ENCODE measurements around the gene GYS2.
"Not testable (repeated sequence)": the region's sequence is repeated elsewhere in the genome, so short reads cannot be mapped to it uniquely, and the experiment has no call there.

The GYS2 gene

GRCh38 chr12:21604245-21605101 is at the start of gene GYS2:
TSS of gene GYS2 (minus strand) at chr12:21604847. CDS start at chr12:21604592, 255 bp downstream.
- no peak for DNase-seq

DNA sequence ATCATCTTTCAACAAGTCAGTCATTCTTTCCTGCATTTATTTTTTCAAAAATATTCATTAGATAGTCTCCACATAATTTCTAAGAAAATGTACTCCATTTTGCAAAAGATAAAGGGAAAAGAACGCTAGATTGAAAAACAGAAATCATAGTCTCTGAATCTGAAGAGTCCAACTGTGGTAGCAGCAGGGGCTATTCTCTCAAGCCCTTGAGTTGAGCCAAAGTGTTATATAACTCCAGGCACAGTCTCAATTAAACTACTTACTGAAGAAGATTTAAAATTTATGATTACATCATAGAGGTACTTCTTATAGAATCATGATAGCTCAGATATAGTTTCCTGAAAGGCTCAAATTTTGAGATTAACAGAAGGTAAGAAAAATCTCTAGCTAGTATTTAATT is 47.2 kb upstream of the GYS2 start:
- no peak for DNase-seq

- no peak for DNase-seq
Measured at GRCh38 chr12:21650997-21651396, 46.4 kb upstream of the GYS2 start.

DNA sequence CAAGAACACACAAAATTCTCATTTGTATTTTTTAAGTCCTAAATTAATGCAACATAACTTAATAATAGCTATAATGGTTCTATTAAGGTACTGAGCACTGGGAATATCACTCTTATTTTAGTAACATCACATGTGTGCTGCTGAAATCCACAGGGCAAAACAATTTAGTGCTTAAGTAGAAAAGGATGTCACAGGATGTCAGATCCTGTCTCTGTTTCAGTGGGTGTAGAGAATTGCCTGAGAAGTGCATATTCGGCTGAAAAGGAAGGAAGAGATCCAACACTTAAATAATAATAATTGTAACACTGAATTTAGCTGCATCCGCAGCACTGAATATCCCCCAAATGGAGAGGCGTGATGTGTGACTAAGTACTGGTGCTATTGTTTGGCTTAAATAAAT is 44.4 kb upstream of the GYS2 start:
- DNase-seq = no peak

DNA sequence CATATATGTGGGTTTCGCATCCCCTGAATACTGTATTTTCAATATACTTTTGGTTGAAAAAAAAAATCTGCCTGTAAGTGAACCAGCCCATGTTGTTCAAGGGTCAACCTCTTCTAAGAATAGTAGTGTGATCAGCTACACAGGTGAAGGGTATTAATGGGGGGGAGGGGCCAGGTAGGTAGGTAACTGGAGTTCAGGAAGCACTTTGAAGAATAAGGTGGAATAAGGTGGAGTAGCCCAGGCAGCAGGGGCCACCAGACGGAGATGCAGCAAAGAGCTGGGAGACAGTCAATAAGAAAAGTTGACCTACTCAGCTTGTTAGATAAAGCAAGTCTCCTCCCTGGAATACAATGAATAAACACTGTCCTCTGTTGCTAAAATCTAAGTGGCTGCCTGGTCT is 43.7 kb upstream of the GYS2 start:
- no peak for DNase-seq

GRCh38 chr12:21647179-21647578 is 42.5 kb upstream of the GYS2 start:
- no peak for DNase-seq

GRCh38 chr12:21645041-21645500 is 40.4 kb upstream of the GYS2 start:
- not testable (repeated sequence) for DNase-seq

DNA sequence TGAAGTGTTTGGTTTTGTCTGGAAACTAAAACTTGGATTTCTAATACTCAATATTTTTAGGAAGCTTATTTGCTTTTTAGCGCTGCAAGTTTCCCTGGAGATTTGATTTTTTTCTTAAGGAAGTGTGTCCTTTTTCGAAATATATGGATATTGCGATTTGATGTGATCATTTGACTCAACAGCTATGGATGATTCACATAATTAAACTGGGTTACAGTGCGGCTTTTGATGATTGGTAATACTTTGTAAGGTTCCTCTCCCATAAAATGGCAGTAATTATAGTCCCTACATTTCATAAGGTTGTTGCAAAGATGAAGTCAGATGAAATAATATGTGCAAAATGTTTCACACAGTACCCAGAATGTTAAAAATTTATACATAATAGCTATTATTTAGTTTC is 39.9 kb upstream of the GYS2 start:
- no peak for DNase-seq

DNA sequence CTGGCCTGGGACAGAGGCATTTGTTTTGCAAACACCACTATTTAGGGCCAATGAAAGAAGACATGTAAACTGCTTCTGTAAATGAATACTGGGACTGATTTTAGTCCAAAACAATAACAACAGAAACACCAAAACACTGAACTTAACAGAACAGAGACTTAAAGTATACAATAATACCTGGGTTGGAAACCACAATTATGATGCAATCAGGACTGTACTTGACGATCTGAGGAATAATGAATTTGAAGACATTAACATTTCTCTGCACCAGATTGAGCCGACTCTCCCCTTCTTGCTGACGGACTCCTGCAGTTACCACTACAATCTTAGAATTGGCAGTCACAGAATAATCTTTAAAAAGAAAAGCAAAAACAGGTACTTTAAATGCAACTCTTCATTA is 39.1 kb upstream of the GYS2 start:
- DNase-seq = no peak

GRCh38 chr12:21642707-21643389 is 38.2 kb upstream of the GYS2 start:
- no peak for DNase-seq

DNA sequence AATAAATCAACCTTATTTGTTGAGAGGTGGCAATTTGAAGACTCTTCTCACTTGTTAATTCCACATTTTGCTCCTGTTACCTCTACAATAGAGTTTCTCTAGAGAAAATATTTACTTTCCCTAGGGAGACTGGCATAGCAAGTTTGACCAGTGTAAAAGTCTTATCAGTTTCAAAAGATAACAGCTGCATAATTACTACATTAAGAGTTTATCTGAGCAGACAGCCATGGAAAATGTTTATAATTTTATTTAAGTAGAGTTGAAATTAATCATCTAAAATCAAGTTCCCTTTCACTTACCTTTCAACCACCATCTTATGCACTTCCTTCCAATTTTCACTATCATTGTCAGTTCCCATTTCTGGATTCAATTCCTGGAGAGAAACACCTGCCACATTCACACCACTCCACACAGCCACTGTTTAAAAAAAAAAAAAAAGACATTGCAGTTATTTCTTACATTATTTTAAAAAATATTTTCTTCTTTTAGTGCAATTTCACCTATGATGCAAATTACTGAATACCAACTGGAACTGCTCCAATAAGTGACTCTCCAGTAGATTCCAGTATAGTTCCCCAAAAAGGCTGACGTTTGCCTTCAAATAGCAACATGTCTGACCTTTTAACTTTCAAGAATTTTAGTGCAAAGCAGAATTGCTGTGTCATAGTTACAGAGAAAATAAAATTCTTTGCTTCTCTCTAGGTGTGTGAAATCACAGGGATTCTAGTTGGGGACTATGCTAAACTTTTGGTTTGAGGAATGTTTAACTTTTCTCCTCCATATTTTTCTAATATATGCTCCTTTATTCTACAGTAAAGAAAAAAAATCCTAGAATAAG is 33.6 kb upstream of the GYS2 start:
- no peak for DNase-seq

- no peak for DNase-seq
Measured at GRCh38 chr12:21634245-21634644, 29.6 kb upstream of the GYS2 start.

GRCh38 chr12:21631367-21631766 is 26.7 kb upstream of the GYS2 start:
- no peak for DNase-seq

GRCh38 chr12:21627924-21628323 is 23.3 kb upstream of the GYS2 start:
- DNase-seq = no peak

DNA sequence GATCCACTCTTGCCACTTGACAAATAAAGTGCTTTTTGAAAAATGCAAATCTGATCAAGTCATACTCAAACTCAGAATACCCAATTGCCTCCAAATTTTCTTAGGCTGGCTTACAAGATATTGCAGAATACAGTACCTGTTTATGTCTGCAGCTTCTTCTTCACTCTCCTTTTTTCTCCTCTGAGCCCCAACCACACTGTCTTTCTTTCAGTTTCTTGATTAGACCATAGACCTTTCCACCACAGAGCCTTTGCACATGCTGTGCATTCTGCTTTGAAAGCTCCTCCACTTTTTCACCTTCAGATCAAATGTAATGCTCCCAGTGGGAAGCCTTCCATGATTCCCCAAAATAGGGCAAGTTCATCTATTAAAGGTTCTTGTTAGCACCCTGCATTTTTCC is 13.9 kb upstream of the GYS2 start:
- no peak for DNase-seq

GRCh38 chr12:21617030-21617429 is 12.4 kb upstream of the GYS2 start:
- DNase-seq = no peak

- no peak for DNase-seq
Measured at GRCh38 chr12:21615431-21615830, 10.8 kb upstream of the GYS2 start.

- no peak for DNase-seq
Measured at GRCh38 chr12:21614506-21614905, 9.9 kb upstream of the GYS2 start.

DNA sequence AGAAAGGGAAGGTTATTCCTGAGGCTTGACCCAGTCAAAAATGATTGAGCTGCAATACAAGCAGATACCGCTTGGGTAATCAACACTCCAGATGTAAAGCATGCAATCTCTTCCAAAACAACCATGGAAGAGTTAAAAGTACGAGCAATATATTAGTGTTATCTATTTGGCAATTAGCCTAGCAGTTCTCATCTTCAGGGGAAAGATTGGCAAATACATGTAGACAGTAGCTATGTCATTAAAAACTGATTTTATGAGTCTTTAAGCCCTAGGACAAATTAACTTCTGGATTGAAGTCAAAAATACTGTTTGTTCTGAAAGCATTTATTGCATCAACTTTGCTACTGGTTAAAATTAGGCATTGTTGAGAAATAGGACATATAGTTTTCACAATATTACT is 9.3 kb upstream of the GYS2 start:
- DNase-seq = no peak

DNA sequence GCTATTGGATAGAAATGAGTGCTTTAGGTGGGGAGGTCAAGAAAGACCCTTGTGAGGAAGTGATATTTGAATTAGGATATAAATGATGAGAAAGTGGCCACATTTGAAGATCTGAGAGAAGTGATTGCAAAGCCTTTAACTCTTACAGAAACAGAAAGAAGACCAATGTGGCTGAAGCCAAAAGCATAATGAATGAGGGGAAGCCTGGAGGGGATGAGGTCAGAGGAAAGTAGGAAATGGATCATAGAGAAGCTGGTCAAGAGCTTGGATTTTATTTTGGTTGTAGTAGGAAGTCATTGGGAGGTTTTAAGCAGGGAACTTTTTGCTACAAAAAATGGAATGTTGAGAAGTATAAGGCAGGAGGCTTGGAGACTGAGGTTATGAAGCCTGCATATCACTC is 3.5 kb upstream of the GYS2 start:
- DNase-seq = no peak

- no peak for DNase-seq
Measured at GRCh38 chr12:21607701-21608100, 3.1 kb upstream of the GYS2 start.

DNA sequence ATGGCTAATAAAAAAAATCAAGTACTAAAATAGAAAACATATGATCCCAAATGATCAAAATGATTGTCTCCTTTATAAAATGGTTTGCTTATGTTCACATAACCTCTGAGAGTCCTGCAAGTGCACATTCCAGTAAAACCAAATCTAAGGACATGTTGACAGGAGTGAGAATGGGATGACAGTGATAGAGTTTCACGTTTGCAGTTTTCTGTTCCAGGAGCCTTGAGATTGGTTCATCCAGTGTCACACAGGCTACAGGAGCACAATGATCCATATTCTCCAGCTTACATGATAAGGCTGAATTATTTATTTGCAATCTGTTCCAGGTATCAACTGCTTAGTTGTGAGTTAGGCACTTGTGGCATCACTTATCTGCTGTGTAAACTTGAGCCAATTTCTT is 1.5 kb upstream of the GYS2 start:
- DNase-seq = no peak

- no peak for DNase-seq
Measured at GRCh38 chr12:21602774-21603173, 1.9 kb downstream of the GYS2 start.

- no peak for DNase-seq
Measured at GRCh38 chr12:21600196-21600595, 4.5 kb downstream of the GYS2 start.

All from NCI-H1048 (cell line).